ENCODE data around the gene LAMA3.
"Not testable (repeated sequence)": the region's sequence is repeated elsewhere in the genome, so short reads cannot be mapped to it uniquely, and the experiment has no call there.

The LAMA3 gene

DNA sequence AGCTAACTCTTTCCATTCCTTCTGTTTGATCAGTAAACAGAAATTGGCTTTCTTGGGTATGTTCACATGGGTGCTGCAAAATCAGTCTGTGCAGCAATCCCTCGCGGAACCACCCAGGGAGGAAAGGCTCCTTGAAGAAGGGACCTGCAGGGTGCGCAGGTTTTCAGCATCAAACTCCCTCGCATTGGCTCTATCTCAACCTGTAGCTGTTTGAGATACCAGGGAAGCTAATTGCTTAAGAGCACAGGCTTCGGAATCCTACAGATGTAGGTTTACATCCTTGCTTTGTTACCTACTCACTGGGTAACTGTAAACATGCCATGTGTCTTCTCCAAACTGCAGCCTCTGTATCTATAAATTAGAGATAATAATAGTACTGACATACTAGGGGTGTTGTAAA, 43.2 kb downstream of the LAMA3 start:
- peaks cover 13% of the 10 kb centered on the region for H3K4me1 ChIP-seq (ENCODE audit: control insufficient read depth, insufficient read depth, low read depth, low read length)
- H3K23ac ChIP-seq (ENCODE audit: low read length in 2 of 2), result no peak overlapping the region
- H3K9ac ChIP-seq (ENCODE audit: low read length), result no peak overlapping the region
- H3K79me1 ChIP-seq (replicated peaks; ENCODE audit: low read length, poor library complexity, severe bottlenecking), result no peaks in the 10 kb centered on the region
- H3K9me3 ChIP-seq (ENCODE audit: control insufficient read depth, low read length), result no peaks in the 10 kb centered on the region
- no peak overlapping the region for H4K8ac ChIP-seq (ENCODE audit: low read length)
- H4K91ac ChIP-seq (ENCODE audit: low read length), result no peak overlapping the region
- H2AK5ac ChIP-seq (ENCODE audit: low read length, severe bottlenecking), result no peak overlapping the region
- H2BK5ac ChIP-seq (ENCODE audit: low read depth, low read length, poor library complexity, severe bottlenecking), result no peak overlapping the region
- DNase-seq, result no peak
- no peak overlapping the region for H2BK12ac ChIP-seq (ENCODE audit: low read length in 2 of 2)
- H3K4me2 ChIP-seq (ENCODE audit: low read length, poor library complexity, severe bottlenecking), result no peak overlapping the region
- no peak overlapping the region for H3K27ac ChIP-seq (ENCODE audit: low read length, poor library complexity, severe bottlenecking)
- no peak overlapping the region for H3K18ac ChIP-seq (ENCODE audit: low read depth in 1 of 2, low read length in 2 of 2)
- H3K4ac ChIP-seq (ENCODE audit: low read depth in 1 of 2, low read length in 2 of 2), result no peak overlapping the region
- H3K14ac ChIP-seq (ENCODE audit: low read length in 2 of 2), result no peak overlapping the region
- no peak overlapping the region for H2BK15ac ChIP-seq (ENCODE audit: low read depth, poor library complexity, severe bottlenecking)
- H3K27me3 ChIP-seq (ENCODE audit: control insufficient read depth in 1 of 2, insufficient read depth in 1 of 2, low read length in 2 of 2), result no peaks in the 10 kb centered on the region
- WGBS, result 73% methylated on average over 5 of the region's 5 CpGs
- no peak overlapping the region for H2AFZ ChIP-seq (ENCODE audit: low read depth, low read length)
- no peak overlapping the region for H2BK120ac ChIP-seq (ENCODE audit: low read depth, low read length)
- peaks cover 0 to 12% of the 10 kb centered on the region in 2 experiments for H3K36me3 ChIP-seq (ENCODE audit: control insufficient read depth in 1 of 2, insufficient read depth in 2 of 2, low read depth in 1 of 2, low read length in 2 of 2)
- H3K4me3 ChIP-seq (ENCODE audit: insufficient read depth in 1 of 2, low read depth in 1 of 2, low read length in 2 of 2), result no peak overlapping the region

DNA sequence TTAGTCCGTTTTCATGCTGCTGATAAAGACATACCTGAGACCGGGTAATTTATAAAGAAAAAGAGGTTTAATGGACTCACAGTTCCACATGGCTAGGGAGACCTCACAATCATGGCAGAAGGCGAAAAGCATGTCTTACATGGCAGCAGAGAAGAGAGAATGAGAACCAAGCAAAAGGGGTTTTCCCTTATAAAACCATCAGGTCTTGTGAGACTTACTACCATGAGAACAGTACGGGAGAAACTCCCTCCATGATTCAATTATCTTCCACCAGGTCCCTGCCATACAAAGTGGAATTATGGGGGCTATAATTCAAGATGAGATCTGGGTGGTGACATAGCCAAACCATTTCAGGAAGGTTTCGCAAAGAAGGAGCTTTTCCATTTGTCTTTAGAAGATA, 44.0 kb downstream of the LAMA3 start:
- not testable (repeated sequence) for H4K8ac ChIP-seq (ENCODE audit: low read length); H3K4ac ChIP-seq (ENCODE audit: low read depth in 1 of 2, low read length in 2 of 2); H3K4me3 ChIP-seq (ENCODE audit: insufficient read depth in 1 of 2, low read depth in 1 of 2, low read length in 2 of 2); H3K27me3 ChIP-seq (ENCODE audit: control insufficient read depth in 1 of 2, insufficient read depth in 1 of 2, low read length in 2 of 2); H2BK120ac ChIP-seq (ENCODE audit: low read depth, low read length); H3K14ac ChIP-seq (ENCODE audit: low read length in 2 of 2); H3K9ac ChIP-seq (ENCODE audit: low read length); H3K9me3 ChIP-seq (ENCODE audit: control insufficient read depth, low read length); H3K79me1 ChIP-seq (replicated peaks; ENCODE audit: low read length, poor library complexity, severe bottlenecking); H3K27ac ChIP-seq (ENCODE audit: low read length, poor library complexity, severe bottlenecking); H4K91ac ChIP-seq (ENCODE audit: low read length); H3K4me2 ChIP-seq (ENCODE audit: low read length, poor library complexity, severe bottlenecking); H3K18ac ChIP-seq (ENCODE audit: low read depth in 1 of 2, low read length in 2 of 2); H2BK15ac ChIP-seq (ENCODE audit: low read depth, poor library complexity, severe bottlenecking); DNase-seq; H3K23ac ChIP-seq (ENCODE audit: low read length in 2 of 2); H2AFZ ChIP-seq (ENCODE audit: low read depth, low read length); H2BK5ac ChIP-seq (ENCODE audit: low read depth, low read length, poor library complexity, severe bottlenecking); H2AK5ac ChIP-seq (ENCODE audit: low read length, severe bottlenecking); H2BK12ac ChIP-seq (ENCODE audit: low read length in 2 of 2)
- WGBS, result 86% methylated on average over 4 of the region's 5 CpGs
- Histone ChIP-seq H3K4me1 (ENCODE audit: control insufficient read depth, insufficient read depth, low read depth, low read length) (peaks cover 13% of the 10 kb centered on the region), H3K36me3 (ENCODE audit: control insufficient read depth in 1 of 2, insufficient read depth in 2 of 2, low read depth in 1 of 2, low read length in 2 of 2) (peaks cover 0 to 16% of the 10 kb centered on the region in 2 experiments)

DNA sequence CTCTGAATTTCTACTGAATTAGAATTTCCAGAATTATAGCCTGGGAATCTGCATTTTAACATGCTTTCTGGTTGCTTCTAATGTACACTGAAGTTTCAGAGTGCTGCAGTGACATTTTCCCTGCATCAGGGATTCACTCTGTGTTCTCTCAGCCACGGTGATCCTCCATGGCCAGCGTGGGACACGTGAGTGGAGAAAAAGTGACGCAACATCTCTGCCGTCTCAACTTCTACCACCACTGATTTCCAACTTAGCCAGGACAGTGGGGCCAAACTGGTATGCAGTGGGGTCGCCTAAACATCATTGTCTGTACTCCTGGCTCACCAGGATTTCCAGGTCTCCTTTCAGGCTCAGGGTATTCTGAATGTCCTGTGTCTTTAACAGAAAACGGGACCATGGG, 44.6 kb downstream of the LAMA3 start:
- Histone ChIP-seq H3K4me1 (ENCODE audit: control insufficient read depth, insufficient read depth, low read depth, low read length) (peaks cover 13% of the 10 kb centered on the region), H3K27ac (ENCODE audit: low read length, poor library complexity, severe bottlenecking) (no peak overlapping the region), H2AFZ (ENCODE audit: low read depth, low read length) (no peak overlapping the region), H2BK12ac (ENCODE audit: low read length in 2 of 2) (no peak overlapping the region), H3K79me1 (replicated peaks; ENCODE audit: low read length, poor library complexity, severe bottlenecking) (no peaks in the 10 kb centered on the region), H4K8ac (ENCODE audit: low read length) (no peak overlapping the region), H3K4me3 (ENCODE audit: insufficient read depth in 1 of 2, low read depth in 1 of 2, low read length in 2 of 2) (no peak overlapping the region), H3K14ac (ENCODE audit: low read length in 2 of 2) (no peak overlapping the region), H3K23ac (ENCODE audit: low read length in 2 of 2) (no peak overlapping the region), H3K36me3 (ENCODE audit: control insufficient read depth in 1 of 2, insufficient read depth in 2 of 2, low read depth in 1 of 2, low read length in 2 of 2) (peaks cover 0 to 13% of the 10 kb centered on the region in 2 experiments), H2BK15ac (ENCODE audit: low read depth, poor library complexity, severe bottlenecking) (no peak overlapping the region), H3K4me2 (ENCODE audit: low read length, poor library complexity, severe bottlenecking) (no peak overlapping the region), H3K4ac (ENCODE audit: low read depth in 1 of 2, low read length in 2 of 2) (no peak overlapping the region), H2BK120ac (ENCODE audit: low read depth, low read length) (no peak overlapping the region), H3K18ac (ENCODE audit: low read depth in 1 of 2, low read length in 2 of 2) (no peak overlapping the region), H2BK5ac (ENCODE audit: low read depth, low read length, poor library complexity, severe bottlenecking) (no peak overlapping the region), H3K9ac (ENCODE audit: low read length) (no peak overlapping the region), H3K27me3 (ENCODE audit: control insufficient read depth in 1 of 2, insufficient read depth in 1 of 2, low read length in 2 of 2) (no peaks in the 10 kb centered on the region), H2AK5ac (ENCODE audit: low read length, severe bottlenecking) (peak overlapping the region; percentile 16), H4K91ac (ENCODE audit: low read length) (no peak overlapping the region), H3K9me3 (ENCODE audit: control insufficient read depth, low read length) (no peaks in the 10 kb centered on the region)
- DNase-seq, result no peak
- WGBS, result 87% methylated on average over 7 of the region's 7 CpGs

- Histone ChIP-seq H3K36me3 (ENCODE audit: control insufficient read depth in 1 of 2, insufficient read depth in 2 of 2, low read depth in 1 of 2, low read length in 2 of 2) (peaks cover 0 to 13% of the 10 kb centered on the region in 2 experiments), H3K14ac (ENCODE audit: low read length in 2 of 2) (no peak overlapping the region), H3K79me1 (replicated peaks; ENCODE audit: low read length, poor library complexity, severe bottlenecking) (no peaks in the 10 kb centered on the region), H2BK15ac (ENCODE audit: low read depth, poor library complexity, severe bottlenecking) (no peak overlapping the region), H3K4me2 (ENCODE audit: low read length, poor library complexity, severe bottlenecking) (peak overlapping the region; percentile 51), H2BK12ac (ENCODE audit: low read length in 2 of 2) (no peak overlapping the region), H3K4ac (ENCODE audit: low read depth in 1 of 2, low read length in 2 of 2) (peak overlapping the region in 1 of 2 experiments; percentile 31), H3K9ac (ENCODE audit: low read length) (no peak overlapping the region), H4K8ac (ENCODE audit: low read length) (no peak overlapping the region), H3K4me1 (ENCODE audit: control insufficient read depth, insufficient read depth, low read depth, low read length) (peaks cover 13% of the 10 kb centered on the region), H3K9me3 (ENCODE audit: control insufficient read depth, low read length) (no peaks in the 10 kb centered on the region), H4K91ac (ENCODE audit: low read length) (no peak overlapping the region), H3K4me3 (ENCODE audit: insufficient read depth in 1 of 2, low read depth in 1 of 2, low read length in 2 of 2) (no peak overlapping the region), H2AFZ (ENCODE audit: low read depth, low read length) (no peak overlapping the region), H2BK5ac (ENCODE audit: low read depth, low read length, poor library complexity, severe bottlenecking) (no peak overlapping the region), H2AK5ac (ENCODE audit: low read length, severe bottlenecking) (no peak overlapping the region), H3K27ac (ENCODE audit: low read length, poor library complexity, severe bottlenecking) (peak overlapping the region; percentile 79), H2BK120ac (ENCODE audit: low read depth, low read length) (no peak overlapping the region), H3K27me3 (ENCODE audit: control insufficient read depth in 1 of 2, insufficient read depth in 1 of 2, low read length in 2 of 2) (no peaks in the 10 kb centered on the region), H3K18ac (ENCODE audit: low read depth in 1 of 2, low read length in 2 of 2) (no peak overlapping the region), H3K23ac (ENCODE audit: low read length in 2 of 2) (no peak overlapping the region)
- 91% methylated on average over 6 of the region's 6 CpGs for WGBS
- peak; percentile 6 for DNase-seq
Observed at GRCh38 chr18:23735021-23735464, 45.8 kb downstream of the LAMA3 start.
